HUDEP-2 (cell line): ENCODE measurements around the gene KRT6A.

ENCODE experiments used
- DNase-seq, 76 experiments: peaks; one replicate each; lab custom pipeline; 2025; ENCODE audit not compliant: unreplicated experiment in 76 of 76; lab: John Stamatoyannopoulos, UW

KRT6A gene

DNA sequence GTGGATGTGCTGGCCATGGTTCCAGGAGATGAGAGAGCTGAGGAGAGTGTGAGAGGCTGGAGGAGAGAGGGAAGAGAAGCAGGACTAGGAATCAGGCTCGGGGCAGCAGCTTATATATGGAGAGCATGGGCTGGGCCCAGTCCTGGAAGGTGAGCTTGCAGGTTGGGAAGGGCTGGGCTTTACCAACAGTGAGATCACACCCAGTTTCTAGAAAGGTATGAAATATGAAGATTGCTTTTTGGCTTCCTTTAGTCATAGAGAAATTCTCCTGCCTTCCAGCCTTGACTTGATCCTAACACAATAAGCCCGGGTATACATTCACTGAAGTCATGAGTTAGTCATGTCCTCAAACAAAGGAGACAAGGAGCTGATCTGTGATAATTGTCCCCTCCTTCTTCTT, at the start of gene KRT6A:
TSS of gene KRT6A (minus strand) at position 86 of the 400 bp plus-strand sequence. CDS start at position 17, 69 bp downstream.
- no peak for DNase-seq

DNA sequence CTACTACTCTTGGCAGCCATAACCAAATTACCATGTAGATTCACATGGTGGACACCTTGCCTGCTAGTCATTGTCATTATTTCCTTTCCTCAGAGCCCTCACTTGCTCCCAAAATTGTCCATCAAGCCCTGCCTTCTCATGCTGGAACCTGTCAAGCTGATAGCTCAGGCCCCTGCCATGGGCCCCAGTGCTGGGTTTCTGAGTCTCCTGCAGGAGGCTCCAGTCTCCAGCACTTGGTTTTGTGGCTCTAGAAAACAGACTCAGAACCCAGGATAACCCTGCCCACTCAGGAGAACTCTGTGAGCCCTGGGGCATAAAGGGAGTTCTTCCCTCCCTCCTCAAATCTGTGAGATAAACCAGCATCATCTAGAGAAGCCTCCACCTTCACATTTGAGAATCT, 49.1 kb upstream of the KRT6A start:
- DNase-seq, result peak in 3 of 76 experiments; percentile 1 to 4 (median 3)

DNA sequence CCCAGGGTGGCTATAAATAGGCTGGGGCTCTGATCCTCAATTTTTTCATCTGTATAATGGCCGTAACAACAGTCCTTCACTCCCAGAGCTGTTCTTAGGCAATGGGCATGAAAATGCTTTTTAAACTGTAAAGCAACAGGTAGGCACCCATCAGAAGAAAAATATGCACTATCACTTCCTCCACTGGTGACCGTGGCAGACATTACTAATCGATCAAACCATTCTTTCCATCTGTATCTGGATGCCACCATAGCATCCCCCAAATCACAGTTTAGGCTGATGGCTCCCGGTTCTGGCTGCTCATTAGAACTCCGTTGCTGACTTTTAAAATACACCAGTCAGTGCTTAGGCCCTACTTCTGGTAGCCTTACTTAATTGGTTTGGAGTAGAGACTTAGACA, 48.7 kb upstream of the KRT6A start:
- DNase-seq, result no peak

DNA sequence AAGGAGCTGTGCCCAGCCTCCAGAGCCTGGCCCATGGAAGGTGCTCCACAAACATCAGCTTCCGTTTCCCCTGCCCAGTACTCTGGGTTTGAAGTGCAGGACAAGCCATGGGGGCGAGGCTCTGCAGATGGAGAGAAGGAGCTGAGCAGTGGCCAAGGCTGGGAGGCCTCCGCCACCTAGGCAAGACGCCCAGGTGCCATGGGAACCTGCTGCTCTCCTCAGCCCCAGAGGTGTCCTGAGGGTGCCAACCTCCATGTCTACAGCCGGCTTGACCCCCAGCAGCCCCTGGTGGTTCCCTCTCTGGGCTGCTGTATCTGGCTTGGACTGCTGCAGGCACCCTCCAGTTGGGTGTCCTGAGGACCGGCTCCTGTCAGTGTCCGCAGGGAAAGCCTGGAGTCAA, 47.5 kb upstream of the KRT6A start:
- DNase-seq, result no peak

DNA sequence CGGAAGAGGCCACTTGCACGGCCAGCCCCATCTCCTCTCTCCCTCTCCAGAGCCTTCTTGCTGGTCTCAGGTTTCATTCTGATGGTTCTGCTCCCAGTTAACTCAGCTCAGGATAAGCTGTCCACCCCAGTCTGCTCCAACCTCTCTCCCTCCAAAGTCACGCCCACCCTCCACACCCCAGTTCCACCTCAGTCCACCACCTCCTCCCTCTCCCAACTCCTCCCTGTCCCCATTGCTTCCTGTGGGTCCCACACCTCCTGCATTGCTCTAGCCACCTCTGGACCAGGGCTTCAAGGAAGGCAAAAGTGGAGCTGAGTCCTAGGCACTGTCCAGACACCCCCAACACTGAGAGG, 46.7 kb upstream of the KRT6A start:
- no peak for DNase-seq

DNA sequence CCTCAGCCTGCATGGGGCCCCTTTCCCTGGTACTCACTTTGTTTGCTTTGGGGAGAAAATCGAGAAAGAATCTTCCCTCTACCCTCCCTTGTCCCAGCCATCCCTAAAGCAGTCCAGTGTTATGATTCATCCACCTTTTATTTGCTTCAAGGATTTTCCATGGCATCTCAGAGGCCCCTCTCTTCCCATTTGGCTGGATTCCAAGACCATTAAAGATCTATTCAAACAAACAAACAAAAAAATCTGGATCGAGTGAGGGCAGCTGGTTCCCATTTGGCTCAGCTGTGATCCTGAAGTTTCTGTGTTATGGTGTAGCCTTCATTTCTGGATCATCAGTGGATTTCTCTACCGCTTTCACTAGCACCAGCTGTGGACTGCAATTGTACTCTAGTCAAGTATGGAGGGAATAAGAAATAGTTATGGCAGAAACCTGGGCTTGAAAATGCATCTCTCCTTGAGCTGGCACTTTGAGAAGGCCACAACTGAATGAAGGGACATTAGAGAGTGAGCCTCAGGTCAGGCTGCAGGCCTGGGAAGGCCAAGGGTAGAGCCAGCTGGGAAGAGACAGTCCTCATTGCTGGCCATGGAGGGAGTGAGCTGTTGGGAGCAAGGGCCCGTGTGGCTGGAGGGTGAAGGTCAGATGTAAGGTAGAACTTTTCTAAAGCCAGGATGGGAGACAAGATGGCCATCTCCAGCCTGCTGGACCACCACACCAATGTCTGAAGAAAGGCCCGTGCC, 46.2 kb upstream of the KRT6A start:
- DNase-seq, result no peak

DNA sequence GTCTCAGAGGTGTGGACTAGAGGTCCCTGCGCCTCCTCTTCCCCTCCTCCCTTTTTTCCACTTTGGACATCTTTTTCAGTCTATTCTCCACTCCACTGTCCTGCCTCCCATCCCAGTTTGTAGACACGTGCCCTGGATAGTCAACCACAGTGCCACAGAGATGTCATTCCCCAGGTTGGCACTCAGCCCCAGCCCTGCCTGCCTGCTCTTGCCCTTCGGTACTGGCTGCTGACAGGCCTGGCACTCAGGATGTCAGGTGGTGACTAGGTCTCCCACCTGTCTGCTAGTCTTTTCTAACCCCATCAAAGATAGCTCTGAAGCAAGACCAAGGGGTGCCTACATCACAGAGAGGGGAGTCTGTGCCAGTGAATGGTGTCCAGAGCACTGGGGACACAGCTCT, 44.0 kb upstream of the KRT6A start:
- no peak for DNase-seq

DNA sequence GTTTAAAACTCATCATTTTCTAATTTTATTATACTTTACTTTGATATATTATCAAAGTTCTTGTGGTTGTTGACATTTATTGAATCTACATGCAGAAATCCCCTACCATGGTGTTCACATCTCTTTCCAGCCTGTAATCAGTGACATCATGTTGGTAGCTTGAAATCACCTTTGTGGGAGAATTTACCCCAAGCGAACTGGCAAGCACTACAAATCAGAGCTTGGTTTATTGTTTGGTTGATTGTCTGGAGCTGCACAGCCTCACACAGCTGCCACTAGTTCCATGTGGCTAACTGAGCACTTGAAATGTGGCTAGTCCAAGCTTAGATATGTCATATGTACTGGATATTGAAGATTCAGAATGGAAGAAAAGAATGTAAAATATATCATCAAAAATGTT, 42.5 kb upstream of the KRT6A start:
- DNase-seq, result no peak

DNA sequence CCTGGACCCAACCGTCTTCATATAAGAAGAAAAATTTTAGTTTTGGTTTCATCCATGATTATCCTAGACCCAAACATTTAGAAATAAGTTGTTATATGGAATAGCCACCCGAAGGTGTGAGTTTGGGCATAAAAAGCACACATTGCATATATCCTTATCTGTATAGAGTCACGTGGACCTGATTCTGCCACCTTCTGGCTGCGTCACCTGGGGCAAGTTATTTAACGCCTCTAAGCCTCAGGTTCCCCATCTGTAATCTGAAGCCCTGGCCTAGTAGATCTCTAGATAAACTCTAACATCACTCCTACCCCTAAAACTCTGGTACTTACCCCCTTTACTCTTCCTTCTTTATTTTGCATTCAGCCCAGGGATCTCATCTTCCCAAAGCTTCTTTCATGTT, 41.4 kb upstream of the KRT6A start:
- no peak for DNase-seq

DNA sequence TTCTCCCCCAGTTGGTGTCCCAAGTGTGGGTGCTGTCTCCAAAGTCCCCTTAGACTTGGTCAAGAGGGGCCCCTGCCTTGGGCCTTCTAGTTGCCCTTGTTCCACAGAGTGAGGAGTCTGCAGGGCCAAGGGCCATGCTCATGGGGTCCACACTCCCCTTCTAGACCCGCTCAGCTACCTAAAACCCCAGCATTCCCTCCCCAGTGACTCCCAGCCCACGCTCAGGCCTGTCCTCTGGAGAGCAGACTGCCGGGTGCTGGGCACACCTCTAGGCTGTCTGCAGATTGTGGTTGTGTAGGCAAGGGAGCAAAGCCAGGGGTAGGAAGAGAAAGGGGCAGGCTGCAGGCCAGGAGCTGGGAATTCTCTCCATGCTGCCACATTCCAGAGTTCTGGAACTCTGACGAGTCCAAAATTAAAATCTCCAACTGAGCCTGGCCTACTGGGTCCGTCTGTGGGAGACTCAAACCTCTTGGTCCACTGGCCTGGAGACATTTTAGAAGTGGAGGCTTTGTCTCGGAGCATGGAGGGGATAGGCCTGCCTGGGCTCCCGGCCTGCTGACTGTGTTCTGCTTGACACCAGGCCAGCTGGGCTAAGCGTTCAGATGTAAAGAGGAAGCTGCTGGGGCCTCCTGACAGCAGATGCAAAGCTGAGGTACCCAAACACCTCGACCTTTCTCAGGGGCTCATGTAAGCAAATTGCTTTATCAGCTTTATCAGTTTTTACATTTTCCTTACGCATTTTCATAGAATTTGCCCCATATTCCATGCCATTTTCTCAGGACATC, 40.8 kb upstream of the KRT6A start:
- no peak for DNase-seq

DNA sequence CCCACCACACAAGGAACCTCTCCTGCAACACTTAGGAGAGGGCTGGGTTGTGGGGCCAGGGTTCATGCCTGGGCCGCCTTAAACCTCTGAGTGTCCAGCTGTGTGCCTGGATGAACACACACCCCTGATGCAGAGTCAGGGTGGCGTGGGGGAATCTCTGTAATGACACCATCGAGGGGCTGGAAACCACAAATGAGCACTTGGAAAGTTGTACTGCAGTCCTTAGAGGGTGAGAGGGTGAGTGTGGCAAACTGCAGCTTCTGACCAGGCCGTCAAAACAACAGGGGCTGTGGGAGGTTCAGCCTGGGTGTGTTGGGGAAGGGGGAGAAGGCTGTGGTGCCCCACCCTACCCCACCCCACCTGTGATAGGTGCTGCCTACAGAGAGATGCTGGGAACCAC, 39.6 kb upstream of the KRT6A start:
- no peak for DNase-seq

DNA sequence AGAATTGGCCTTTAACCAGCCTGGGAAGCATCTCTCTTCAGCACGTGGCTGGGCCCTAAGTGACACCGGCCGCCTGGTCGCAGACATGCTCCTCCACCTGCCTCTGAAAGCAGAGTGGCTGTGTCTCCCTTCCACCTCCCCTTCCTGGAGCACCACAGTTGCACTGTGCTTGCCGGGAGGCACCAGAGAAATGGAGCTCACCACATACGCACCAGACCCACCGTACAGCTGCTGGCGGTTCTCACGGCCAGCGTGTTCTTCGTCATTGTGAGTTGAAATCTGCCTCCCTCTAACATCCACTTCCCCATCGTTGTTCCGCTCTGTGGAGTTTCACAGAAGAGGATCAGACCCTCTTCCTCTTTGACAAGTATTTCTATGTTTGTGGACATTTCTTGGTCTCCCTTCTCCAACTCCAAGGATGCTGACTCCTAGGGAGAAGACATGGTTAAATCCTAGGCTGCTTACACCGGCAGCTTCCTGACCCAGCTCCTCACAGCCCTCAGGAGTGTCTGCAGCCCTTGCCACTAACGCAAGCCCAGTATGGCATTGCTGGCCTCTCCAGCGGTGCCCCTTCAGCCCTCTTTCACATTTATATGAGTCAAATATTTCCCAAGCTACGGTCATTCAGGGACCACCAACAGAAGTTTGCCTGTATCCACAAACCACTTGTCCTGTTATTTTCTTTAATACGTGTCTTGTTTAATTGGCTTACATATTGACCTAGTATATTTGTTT, 38.7 kb upstream of the KRT6A start:
- no peak for DNase-seq

DNA sequence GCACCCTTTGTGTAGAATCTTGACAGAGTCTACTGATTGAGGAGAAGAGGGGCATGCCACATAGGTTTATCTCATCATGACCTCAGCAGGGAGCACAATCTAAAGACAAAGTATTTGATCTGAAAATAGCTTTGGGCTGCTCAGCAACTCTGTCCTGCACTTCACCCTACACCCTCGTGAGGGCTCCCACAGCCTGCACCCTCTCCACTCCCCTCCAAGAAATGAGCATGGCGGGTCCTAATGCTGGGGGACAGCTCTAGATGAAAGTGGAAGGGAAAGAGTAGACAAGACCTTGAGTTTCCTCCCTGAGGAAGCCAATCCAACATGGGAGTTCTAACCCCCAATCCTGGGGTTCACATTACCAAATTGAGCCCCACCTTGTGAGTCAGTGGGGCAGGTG, 37.8 kb upstream of the KRT6A start:
- DNase-seq, result no peak

DNA sequence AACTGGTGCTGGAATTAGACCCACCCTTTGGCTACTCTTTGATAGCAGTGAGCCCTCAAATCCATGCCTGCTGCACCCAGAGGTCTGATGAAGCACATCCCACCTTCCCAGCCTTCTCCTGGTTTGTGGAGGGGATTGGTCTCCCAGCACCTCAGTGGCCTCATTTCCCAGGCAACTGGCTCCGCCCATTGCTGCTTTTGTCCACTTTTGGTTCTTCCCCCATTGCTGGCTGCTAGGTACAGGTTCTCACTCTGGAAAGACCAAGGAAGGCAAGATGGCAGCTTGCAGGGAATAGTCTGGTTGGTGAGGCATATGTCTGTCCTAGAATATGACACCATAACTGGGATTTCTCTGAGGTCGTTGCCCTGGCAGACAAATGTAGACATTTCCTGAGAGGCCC, 37.3 kb upstream of the KRT6A start:
- DNase-seq, result no peak

DNA sequence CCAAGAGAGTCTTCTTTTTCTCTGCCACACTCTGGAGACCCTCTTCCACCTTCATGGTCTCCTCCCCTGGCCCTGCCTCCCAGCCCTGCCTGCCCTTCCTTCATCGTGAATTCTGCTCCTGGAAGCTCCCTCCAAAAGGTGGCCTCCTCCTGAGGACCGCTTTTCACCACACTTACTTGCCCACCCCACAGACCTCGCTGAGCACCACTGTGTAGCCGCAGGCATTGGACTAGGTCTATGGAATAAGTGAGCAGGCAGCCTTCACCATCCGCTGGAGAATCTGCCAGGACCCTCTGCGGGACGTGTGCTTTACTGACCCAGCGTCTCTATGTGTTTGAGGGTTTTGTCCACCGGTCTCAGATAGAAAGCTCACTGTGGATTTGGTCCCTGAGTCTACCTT, 36.8 kb upstream of the KRT6A start:
- DNase-seq, result no peak

DNA sequence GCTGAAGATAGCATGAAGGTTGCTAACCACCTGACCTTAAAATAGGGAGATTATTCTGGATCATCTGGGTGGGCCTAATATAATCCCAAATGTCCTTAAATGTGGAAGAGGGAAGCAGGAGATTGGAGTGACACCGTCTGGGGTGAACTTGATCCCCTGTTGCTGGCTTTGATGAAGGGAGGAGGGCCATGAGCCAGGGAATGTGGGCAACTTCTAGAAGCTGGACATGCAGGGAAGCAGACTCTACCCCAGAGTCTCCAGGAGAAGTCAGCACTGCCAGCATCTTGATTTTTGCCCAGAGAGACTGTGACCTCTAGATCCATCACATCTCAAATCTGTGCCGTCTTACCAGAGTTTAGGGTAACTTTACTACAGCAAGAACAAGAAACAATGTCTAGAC, 36.4 kb upstream of the KRT6A start:
- no peak for DNase-seq

DNA sequence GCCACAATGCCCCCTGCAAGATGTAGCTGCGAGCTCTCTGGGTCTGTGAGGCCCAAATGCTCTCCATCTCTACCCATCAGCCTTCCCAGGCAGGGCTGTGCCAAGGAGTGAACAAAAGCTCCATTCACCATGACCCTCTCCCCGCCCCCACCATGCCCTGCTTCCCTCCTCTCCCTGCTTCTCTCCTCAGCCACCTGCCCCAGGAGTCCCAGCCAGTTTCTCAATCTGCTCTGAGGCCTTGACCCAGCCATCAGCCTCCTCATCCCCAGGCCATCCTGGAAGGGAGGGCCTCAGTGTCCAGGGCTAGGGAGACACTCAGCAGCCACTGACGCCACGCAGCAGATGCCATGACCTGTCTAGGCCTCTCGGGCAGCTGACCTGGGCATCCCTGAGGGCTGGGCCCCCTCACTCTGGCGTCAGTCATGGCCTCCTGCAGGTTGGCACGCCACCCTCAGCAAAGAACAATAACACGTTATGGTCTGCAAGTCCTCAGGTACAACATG, 35.6 kb upstream of the KRT6A start:
- no peak for DNase-seq

DNA sequence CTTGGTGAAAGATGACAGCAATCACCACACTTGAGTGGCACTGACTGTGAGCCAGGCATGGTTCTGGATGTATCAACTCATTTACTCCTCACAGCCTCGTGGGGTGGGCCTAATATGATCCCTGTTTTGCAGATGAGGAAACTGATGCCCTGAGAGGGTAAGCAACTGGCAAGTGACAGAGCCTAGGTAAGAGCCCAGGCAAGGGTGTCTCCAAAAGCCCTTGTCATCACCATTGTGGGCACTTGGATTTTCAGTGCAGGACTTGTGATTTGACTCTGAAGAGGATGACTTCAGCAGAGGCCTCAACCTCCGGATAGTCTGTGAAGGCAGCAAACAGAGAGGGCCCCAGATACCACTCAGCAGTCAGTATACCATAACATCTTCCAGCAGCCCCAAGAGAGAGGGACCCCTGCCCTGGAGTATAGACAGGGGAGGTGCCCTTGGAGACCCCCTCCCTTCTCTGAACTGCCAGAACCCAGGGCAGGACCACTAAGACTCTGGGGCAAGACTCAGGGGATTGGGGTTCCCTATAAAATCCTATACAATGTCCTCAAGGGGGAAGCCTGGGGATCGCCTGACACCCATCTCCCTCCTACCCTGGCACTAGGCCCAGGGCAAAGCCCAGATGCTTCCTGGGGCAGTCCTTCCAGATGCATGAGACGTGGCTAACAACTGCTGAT, 34.2 kb upstream of the KRT6A start:
- no peak for DNase-seq

DNA sequence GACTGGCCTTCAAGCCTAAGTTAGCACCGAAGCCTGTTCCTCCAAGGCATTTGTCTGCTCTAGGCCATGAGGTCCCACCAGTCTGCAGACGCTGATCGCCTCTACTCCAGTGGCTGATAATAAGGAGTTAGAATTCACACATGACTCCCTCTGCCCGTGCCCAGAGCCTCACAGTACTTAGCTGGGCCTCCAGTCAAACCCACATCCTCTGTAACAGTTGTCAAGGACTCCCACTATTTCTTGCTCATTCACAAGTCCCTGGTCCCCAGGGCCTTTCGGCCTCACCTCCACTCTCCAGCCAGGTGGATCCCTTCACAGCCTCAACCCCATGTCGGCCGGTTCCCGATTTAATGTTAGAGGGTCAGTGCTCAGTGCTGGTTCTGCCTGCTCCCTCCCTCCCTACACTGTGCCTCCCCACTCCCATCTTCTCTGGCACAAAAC, 33.5 kb upstream of the KRT6A start:
- no peak for DNase-seq

DNA sequence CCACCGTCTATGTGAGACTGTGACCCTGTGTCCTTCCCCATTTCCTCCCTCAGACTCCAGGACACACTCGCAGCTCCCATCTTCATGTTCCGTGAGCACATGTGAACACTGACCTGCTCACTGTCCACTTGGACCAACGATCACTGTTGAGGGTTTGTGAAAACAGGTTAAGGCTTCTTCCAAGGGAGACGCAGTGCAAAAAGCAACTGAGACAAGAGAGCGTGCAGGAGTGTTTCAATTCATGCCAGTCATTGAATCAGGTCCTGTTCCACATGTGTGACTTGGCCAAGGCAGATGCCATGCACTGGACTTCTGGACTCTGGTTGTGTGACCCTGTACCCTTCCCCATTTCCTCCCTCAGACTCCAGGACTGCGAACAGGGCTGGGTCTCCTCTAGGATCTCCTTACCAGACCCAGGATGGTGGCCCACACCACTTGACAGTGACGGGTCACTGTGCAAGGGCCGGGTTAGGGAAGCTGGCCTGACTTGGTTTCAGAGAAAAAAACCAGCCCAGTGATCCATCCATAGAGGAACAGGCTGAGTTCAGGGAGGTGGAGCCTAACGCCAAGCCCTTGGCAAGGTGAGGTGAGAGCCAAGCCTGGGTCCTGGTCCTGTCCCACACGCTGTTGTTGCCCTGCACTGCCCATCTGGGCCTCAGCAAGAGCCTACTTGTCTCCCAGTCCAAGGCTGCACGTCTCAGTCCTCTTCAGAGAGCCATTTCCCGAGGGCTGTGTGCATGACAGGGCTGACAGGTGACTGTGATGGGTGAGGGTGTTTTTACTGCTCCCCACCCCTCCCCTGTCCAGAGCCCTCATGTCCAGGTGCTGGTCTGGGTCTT, 32.8 kb upstream of the KRT6A start:
- DNase-seq, result no peak
